NCI-H2227 treated with DMSO at 0.1 percent for 48 hours (cell line): Measurements from ENCODE around the gene BRICD5.
"Not testable (repeated sequence)": the region's sequence is repeated elsewhere in the genome, so short reads cannot be mapped to it uniquely, and the experiment has no call there.

Experiments
- DNase-seq: peaks from one replicate; lab custom pipeline; 2025; lab: John Stamatoyannopoulos, UW

The BRICD5 gene

DNA sequence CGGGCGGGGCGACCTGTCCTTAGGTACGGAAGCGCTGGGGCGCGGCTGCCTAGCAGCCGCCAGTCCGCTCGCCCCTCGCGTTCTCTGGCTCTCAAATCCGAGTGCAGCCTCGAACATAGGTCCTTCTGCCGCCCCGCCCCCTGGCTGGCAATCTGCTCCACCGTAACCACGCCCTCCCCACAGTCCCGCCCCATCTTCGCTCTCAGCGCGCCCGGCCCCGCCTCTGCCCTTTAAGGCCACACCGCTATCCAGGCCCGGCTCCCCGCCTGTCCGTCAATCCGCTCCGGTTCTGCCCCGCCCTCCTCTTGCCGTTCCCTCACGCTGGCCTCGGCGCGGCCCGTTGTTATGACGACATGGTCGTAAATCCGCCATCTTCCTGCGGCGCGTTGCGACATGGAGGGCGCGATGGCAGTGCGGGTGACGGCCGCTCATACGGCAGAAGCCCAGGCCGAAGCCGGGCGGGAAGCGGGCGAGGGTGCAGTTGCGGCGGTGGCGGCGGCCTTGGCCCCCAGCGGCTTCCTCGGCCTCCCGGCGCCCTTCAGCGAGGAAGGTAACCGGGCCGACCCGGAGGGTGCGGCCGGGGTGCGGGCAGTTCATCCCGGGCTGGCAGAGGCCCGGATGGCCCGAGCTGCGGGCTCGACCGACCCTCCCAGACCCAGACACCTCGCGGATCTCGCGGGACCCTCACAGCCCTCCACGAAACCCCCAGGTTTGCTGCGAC, 12.7 kb upstream of the BRICD5 start, which contains the start of gene E4F1:
Gene E4F1 (plus strand): TSS at position 371 of the 721 bp plus-strand sequence. CDS start 23 bp downstream, at position 394.
- DNase-seq, result peak; percentile 99

DNA sequence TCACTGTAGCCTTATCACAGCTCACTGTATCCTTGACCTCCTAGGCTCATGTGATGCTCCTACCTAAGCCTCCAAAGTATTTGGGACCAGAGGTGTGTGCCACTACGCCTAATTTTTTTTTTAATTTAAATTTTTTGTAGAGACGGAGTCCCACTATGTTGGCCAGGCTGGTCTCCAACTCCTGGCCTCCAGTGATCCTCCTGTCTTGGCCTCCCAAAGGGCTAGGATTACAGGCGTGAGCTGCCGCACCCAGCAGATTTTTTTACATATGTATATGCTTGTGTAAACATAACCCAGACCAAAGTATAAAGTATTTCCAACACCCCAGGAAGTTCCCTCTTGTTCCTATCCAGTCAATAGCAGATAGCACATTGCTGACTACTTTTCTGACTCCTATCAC, 5.7 kb upstream of the BRICD5 start:
- DNase-seq, result no peak

DNA sequence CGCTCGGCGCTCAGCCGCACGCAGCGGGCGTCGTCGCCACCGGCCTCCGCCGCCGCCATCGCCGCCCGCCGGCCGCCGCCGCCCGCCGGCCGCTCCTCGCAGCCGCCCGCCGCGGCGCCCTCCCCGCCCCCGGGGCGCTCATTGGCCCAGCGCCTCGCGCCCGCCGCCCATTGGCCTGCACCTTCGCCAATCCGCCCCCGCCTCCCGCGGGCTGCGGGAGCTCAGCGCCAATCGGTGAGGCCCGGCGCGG, 4.0 kb upstream of the BRICD5 start, which contains the start of gene PGP:
Gene PGP (minus strand): TSS at position 122 of the 250 bp plus-strand sequence. CDS start 63 bp downstream, at position 59.
- no peak for DNase-seq

DNA sequence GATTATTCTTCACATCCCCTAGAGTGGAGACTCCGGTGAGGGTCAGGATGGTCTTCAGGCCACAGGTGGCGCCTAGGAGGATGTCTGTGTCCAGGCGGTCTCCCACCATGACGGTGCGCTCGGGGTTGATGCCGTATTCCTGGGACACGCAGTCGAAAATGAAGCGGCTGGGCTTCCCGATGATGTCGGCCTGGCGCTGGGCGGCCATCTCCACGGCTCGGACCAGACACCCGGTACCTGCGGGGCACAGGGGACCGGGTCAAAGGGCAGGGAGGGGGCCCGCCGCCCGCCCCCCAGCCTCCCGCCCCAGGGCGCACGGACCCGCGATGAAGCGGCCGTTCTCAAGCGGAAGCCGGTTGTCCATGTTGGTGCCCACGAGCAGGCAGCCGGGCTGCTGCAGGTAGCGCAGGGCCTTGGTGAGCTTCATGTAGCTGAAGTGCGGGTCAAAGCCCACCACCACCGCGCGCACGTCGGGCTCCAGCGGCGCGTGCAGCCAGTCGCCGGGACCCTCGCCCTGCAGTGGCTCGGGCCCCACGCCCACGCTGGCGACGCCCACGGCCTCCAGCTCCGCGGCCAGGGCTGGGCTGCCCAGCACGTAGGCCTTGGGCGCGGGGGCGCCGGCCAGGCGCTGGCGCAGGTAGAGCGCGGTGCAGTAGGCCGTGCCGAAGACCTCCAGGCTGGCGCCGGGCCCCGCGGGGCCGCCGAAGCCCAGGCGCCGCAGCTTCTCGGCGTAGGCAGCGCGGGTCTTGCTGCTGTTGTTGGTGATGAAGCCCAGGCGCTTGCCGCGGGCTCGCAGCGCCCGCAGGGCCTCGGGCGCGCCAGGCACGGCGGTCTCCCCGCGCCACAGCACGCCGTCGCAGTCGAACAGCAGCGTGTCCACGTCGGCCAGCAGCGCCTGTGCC, 3.4 kb upstream of the BRICD5 start:
- DNase-seq, result no peak

DNA sequence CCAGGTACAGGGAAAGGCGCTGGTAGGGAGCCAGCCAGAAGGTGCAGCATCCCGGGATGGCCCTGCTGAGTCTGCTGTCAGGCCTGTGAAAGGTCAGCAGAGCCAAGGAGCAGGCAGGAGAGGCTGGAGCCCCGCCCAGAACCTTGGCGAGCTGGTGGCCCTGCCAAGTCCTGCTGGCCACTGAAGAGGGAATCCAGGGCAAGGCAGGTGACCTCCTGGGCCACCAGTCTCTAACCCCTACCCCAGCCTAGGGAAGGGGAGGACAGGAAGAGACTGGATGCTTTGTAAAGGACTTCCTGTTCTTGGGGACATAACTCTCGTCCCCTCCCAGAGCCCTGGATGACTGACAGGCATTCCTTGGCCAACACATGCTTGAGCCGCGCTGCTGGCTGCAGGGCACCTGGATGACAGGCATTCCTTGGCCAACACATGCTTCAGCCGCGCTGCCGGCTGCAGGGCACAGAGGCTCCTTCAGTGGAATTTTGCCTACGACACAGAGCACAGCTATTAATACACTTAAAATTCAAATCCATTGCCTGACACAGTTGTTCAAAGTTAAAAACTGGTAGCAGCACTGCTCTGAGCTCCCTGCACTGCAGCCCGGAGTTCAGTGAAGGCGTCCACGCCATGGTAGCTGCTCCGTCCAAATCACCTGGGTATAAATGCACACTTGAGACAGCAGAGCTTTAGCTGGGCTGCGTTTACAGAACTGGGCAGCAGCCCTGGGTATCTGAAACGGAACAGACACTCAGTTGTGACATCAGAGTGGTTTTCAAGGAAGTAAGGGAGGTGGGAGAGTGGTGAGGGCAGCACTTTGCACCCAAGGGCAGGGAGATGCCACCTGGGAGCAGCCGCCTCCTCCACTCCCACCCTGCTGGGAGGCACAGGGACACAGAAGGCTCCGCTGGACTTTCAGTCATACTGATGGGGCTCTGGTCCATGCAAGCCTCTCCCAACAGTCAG, 2.0 kb upstream of the BRICD5 start:
- no peak for DNase-seq

DNA sequence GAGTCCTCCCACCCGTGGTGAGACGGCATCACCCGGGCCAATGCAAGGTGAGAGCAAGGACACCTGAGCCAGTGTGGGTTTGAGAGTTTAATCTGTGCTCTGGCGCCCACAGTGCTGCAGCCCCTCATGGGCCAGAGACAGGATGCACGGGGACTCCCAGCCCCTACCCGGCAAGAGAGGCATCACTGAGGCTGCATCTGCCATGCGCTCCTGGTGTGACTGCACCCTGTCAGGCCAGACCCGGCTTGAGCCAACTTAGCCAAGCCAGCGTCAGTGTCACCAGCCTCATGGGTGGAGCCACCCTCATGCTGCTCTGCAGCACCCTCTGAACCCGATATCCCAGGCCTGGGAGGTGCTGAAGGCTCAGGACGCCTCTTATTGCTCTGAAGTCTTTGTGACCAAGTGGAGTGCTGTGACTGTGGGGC, 1.3 kb upstream of the BRICD5 start:
- no peak for DNase-seq

DNA sequence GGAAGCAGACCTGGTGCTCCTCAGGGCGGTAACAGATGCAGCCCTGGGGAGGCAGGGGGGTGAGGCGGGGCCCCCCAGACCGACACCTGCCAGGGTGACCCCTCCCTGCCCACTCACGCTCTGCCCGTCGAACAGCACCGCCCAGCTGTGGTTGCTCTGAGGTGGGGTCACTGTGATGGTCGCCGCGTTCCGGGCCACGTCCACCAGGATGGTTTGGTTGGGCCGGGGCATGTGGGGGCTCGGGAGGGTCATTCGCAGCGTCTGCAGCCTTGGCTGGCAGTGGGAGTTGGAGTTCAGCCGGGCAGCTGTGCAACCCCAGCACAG, 692 bp downstream of the BRICD5 start:
- no peak for DNase-seq

DNA sequence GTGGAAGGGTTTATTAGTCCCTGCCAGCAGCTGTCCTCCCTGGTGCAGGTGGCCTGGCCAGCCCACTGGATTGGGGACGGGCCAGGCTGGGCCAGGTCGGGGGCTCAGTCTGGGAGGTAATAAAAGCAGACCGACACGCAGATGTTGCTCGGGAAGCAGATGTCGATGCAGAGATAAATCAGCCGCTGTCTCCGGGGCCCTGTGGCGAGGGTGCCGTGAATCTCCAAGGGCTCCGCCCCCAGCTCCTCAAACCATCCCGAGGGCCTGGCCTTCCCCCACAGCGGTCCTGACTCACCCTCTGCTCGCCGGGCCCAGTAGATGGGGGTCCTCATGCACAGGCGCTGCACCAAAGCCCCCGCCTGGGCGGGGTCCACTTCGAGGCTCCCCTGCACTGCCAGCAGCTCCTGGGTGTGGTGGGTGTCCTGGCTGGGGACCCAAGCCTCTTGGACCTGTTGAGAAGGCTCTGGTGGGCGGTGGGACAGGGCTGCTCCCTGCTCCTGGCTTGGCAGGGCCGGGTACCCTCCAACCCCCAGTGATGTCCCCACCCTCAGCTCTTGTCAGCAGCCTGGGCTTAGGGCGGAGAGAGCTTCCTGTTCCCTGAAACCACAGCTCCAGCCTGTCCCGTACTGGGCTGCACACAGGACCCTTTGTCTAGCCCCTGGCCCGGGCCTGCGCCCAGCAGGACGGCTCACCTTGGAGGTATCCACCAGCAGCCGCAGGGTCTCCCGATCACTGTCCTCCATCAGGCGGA, 1.2 kb downstream of the BRICD5 start:
- DNase-seq, result no peak

DNA sequence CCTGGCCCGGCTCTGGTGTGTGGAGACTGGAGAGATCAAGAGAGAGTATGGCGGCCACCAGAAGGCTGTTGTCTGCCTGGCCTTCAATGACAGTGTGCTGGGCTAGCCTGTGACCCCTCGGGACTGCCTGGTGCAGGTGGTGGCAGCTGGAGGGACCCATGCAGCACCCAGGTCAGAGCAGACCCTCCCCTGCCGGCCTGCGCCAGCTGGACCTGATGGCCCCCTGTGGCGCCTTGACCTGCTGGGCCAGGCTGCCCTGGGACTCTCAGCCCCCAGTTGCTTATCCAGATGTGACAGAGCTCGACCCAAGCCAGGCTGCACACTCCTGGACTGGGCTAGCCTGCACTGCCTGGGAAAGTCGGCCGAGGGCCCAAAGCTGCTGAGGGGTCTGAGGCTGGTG, 1.9 kb downstream of the BRICD5 start:
- DNase-seq, result no peak

DNA sequence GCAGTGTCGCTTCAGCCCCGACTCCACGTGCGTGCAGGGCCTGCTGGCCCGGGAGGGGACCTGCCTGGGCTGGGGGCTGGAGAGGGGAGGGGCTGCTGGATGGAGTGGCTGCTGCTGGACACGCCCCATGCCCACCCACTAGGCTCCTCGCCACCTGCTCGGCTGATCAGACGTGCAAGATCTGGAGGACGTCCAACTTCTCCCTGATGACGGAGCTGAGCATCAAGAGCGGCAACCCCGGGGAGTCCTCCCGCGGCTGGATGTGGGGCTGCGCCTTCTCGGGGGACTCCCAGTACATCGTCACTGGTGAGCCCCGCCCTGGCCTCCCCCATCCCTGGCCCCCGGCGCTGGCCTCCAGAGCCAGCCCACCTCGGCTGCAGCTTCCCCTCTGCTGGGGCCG, 2.4 kb downstream of the BRICD5 start:
- no peak for DNase-seq

DNA sequence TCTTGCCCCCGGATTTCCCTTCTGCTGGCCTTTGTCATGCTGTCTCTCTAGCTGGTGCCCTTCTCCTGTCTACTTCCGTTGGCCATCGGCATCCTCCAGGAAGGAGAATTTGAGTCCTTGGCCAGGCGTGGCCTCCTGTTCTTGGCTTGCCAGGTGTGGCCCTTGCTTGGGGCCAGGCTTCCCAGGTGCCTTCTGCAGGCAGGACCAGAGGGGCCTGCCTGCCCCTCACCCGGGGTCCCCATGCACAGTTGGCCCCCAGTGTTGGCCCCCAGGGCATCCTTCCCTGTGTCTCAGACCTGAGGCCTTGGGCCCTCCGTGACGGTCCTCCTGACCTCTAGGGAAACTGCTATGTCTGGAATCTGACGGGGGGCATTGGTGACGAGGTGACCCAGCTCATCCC, 2.8 kb downstream of the BRICD5 start:
- DNase-seq, result no peak

DNA sequence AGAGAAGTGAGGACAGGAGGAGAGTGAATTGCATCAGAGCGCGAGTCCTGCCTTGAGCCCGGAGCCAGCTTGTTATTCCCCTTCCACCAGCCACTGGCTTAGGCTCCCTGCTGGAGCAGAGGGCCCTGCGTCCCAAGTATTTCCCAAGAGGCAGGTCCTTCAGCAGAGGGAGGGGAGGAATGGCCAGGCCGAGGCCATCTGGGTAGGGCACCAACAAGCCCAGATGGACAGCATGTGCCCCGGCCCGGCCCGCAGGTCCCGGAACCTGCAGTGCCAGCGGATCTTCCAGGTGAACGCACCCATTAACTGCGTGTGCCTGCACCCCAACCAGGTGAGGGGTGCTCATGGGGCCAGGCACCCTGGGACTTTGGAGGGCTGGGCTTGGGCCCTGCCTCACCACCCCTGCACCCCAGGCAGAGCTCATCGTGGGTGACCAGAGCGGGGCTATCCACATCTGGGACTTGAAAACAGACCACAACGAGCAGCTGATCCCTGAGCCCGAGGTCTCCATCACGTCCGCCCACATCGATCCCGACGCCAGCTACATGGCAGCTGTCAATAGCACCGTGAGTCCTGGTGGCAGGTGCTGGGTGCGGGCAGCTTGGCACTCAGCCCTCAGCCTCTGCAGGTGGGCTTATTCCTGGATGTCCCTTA, 3.8 kb downstream of the BRICD5 start:
- no peak for DNase-seq

DNA sequence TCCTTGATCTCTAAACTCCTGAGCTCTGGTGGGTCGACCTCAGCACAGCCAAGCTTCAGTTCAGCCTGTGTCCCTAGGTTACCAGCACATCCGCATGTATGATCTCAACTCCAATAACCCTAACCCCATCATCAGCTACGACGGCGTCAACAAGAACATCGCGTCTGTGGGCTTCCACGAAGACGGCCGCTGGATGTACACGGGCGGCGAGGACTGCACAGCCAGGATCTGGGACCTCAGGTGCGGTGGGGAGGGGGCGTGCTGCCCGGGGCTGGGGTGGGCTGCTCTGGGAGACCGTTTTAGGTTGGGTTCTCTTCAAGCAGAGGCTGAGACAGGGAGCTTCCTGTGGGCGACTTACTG, 4.3 kb downstream of the BRICD5 start:
- no peak for DNase-seq

DNA sequence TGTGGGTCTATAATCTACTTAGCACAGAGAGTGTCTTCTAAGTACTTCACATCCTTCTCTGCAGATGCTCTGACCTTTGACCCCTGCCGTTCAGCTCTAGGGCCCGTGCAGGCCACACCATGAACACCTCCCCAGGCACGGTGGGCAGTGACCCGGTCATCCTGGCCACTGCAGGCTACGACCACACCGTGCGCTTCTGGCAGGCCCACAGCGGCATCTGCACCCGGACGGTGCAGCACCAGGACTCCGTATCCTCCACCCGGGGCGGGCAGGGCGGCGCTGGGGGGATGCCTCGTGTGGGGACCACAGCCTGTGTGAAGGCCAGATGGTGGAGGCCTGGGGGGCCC, 4.7 kb downstream of the BRICD5 start:
- no peak for DNase-seq

DNA sequence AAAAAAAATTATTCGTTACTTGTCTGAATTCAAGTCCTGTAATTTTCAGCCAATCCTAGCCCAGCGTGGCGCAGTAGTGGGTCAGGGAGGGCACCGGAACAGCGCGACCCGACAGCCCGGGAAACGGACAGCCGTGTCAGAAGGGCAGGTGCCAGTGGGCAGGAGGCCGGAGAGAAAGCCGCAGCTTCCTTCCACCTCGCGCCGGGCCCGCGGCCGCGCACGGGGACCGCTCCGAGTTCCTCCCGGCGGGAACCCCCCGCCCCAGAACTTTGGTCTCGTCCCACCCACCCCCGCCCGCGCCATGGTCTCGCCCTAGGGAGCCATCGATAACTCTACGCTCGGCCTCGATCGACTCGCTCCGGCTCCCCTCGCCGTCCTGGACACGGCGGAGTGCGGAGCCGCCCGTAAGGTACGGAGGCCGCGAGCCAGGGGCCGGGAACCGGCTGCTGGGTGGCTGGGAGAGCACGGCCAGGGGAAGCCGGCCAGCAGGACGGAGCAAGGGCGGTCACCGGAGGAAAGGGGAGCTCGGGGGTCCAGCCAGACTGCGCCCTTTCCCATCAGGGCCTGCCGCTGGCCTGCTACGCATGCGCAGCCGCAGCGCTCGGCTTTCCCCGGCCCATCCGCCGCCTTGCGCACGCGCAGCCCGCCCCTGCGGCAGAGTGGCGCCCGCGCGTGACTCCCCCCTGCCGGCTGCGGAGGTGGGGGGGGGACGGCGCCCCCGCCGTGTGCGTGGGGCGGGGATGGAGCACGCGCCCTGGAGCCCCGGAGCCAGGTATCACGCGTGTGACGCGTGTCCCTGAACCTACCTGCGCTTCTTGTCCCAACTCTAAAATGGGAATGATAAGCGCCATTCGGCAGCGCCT, 5.3 kb downstream of the BRICD5 start, which contains the start of gene MLST8:
Gene MLST8 (plus strand): TSS at position 351 of the 863 bp plus-strand sequence. CDS start 632 bp downstream, outside the sequence.
- DNase-seq, result peak; percentile 87

DNA sequence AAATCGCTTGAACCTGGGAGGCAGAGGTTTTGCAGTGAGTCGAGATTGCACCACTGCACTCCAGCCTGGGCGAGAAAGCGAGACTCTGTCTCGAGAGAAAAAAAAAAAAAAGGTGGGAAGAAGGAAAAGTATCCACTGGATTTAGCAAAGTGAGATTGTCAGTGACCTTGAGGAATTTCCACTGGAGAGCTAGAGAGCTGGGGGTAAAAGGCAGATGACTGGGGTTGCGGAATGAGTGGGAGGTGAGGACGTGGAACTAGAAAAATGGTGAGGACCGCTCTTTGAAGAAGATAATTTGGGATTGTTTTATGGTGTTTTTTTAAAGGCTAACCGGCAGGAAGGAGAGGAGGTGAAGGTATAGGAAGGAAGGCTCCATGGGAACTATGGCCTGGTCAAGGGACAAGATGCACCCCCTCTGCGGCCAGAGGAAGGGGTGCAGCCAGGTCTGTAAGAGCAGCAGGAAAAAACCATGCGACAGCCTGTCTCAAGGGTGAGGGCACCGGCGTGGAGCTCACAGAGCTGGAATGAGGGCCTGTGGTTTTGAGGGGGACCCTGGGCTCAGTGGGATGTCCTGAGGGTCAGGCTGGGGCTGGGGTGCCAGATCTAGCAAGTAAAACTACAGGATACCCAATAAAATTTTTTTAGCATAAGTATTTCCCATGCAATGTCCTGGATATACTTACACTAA, 6.1 kb downstream of the BRICD5 start:
- no peak for DNase-seq

DNA sequence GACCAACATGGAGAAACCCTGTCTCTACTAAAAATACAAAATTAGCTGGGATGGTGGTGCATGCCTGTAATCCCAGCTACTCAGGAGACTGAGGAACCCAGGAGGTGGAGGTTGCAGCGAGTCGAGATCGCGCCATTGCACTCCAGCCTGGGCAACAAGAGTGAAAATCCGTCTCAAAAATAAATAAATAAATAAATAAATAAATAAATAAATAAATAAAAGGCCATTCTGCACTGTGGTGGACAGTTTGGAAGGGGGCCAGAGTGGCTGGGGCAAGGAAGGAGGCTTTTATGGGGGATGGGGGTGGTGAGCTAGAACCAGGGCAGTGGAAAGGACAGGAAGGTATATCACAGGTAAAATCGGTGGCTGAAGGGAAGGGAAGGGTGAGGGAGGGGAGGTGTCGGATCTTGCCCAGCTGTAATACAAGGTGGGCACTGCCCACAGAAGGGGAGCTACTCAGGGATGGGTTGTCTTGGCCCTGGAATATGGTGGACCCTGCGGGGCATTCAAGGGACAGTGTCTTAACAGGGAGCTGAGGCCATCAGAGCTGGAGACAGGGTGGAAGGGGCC, 7.5 kb downstream of the BRICD5 start:
- not testable (repeated sequence) for DNase-seq

DNA sequence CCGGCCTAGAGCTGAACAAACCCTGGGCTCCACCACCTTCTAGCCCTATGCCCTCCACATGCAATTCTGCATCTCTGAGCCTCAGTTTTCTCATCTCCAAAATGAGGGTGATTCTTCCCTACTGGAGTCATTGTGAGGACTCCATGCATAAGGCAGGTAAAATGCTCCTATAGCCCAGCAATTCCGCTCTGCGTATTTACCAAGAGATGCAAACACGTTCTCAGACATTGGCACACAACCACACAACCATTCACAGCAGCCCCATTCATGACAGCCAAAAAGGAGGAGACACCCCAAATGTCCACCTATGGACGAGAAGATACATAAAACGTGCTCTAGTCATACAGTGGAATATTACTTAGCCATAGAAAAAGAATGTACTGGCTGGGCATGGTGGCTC, 10.3 kb downstream of the BRICD5 start:
- no peak for DNase-seq

DNA sequence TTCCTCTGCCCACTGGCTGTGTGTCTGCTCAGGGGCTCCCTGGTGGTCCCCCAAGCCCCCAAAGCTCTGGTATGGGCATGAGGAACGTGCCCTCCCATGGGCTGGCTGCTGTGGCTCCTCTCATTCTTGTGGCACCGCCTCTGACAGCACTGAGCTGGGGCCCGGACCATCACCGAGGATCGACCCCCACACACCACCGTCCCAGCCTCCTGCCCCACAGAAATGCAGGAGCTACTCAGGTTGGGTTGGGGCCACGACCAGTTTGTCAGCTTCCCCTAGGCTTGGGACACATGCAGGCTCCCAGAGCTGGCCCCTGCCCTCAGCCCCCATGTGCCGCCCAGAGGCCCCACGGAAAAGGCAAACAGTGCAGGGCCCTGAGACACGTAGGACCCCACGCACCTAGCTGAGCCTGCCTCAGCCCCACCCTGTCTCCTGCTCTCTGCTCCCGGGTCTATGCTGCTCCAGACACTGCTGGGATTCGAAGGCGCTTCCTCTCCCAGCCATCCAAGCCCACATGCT, 11.0 kb downstream of the BRICD5 start:
- DNase-seq, result no peak
